K562 (cell line): ENCODE data around the gene ARAP1. TPM values are rescaled to one million over a fixed set of nuclear protein-coding genes. Genes with fewer than 3 reads are reported as not detected.

ENCODE experiments used
- CEBPB ChIP-seq: fragments of 450-650 bp; IDR thresholded peaks from 2 replicates; pipeline ENCODE4 v1.6.1; 2016; ENCODE audit warnings: missing genetic modification characterization, missing compliant biosample characterization
- CREB3L1 ChIP-seq: fragments of 450-650 bp; IDR thresholded peaks from 2 replicates; pipeline ENCODE4 v1.6.1; 2014; ENCODE audit warnings: low read depth, mild to moderate bottlenecking, moderate library complexity, borderline replicate concordance
- DMBX1 ChIP-seq: fragments of 250-450 bp; sonication (Bioruptor Pico); IDR thresholded peaks from 2 replicates; pipeline ENCODE4 v1.8.0; 2022; ENCODE audit warnings: inconsistent platforms, mild to moderate bottlenecking, moderate library complexity, borderline replicate concordance
- KDM5B ChIP-seq: fragments of 200-600 bp; sonication (generic); IDR thresholded peaks from 2 replicates; pipeline ENCODE4 v1.6.1; 2012; ENCODE audit warnings: low read depth, mild to moderate bottlenecking, moderate library complexity, low read length, control low read depth, inconsistent platforms; ENCODE audit not compliant: insufficient replicate concordance
- LARP7 ChIP-seq: fragments of 450-650 bp; IDR thresholded peaks from 2 replicates; pipeline ENCODE4 v1.6.1; 2016
- NCOA1 ChIP-seq: fragments of 450-650 bp; IDR thresholded peaks from 2 replicates; pipeline ENCODE4 v1.6.1; 2016; ENCODE audit warnings: low read depth
- POLR2G ChIP-seq: fragments of 200-400 bp; formaldehyde crosslinking; IDR thresholded peaks from 2 replicates; pipeline ENCODE4 v1.6.1; 2017; ENCODE audit warnings: low read depth, mild to moderate bottlenecking, antibody characterized with exemption, low read length, moderate library complexity
- RBM17 ChIP-seq: fragments of 200-400 bp; formaldehyde crosslinking; IDR thresholded peaks from 2 replicates; pipeline ENCODE4 v1.6.1; 2017; ENCODE audit warnings: low read depth, mild to moderate bottlenecking, low read length, borderline replicate concordance
- SNIP1 ChIP-seq: fragments of 450-650 bp; IDR thresholded peaks from 2 replicates; pipeline ENCODE4 v1.7.1; 2017; ENCODE audit warnings: low read depth, mild to moderate bottlenecking
- SNRNP70 ChIP-seq: fragments of 200-400 bp; formaldehyde crosslinking; optimal IDR thresholded peaks from 2 replicates; pipeline ENCODE3; 2017; ENCODE audit warnings: low read depth, low read length
- SOX6 ChIP-seq: fragments of 450-650 bp; IDR thresholded peaks from 2 replicates; pipeline ENCODE4 v1.6.1; 2014; ENCODE audit warnings: mild to moderate bottlenecking
- TCF15 ChIP-seq: fragments of 250-450 bp; sonication (Bioruptor Pico); IDR thresholded peaks from 2 replicates; pipeline ENCODE4 v1.8.0; 2022; ENCODE audit warnings: moderate library complexity, mild to moderate bottlenecking, inconsistent platforms
- ZBTB43 ChIP-seq: sonication (generic); formaldehyde crosslinking; IDR thresholded peaks from 2 replicates; pipeline ENCODE4 v1.8.0; 2023; ENCODE audit warnings: mild to moderate bottlenecking, missing genetic modification reagents
- ZC3H4 ChIP-seq: sonication (generic); formaldehyde crosslinking; IDR thresholded peaks from 2 replicates; pipeline ENCODE4 v1.9.0; 2021; ENCODE audit warnings: missing genetic modification reagents, borderline replicate concordance
- ZNF3 ChIP-seq: fragments of 250-450 bp; sonication (Bioruptor Pico); IDR thresholded peaks from 2 replicates; pipeline ENCODE4 v1.5.0; 2021; ENCODE audit warnings: mild to moderate bottlenecking, moderate library complexity
- ZNF592 ChIP-seq: fragments of 450-650 bp; IDR thresholded peaks from 2 replicates; pipeline ENCODE4 v1.6.1; 2017; ENCODE audit warnings: antibody characterized with exemption, mild to moderate bottlenecking
- ZNF830 ChIP-seq: fragments of 250-450 bp; sonication (Bioruptor Pico); IDR thresholded peaks from 2 replicates; pipeline ENCODE4 v1.5.0; 2021; ENCODE audit warnings: mild to moderate bottlenecking
- polyA plus RNA-seq, 8 experiments: library from polyadenylated mRNA; depleted of rRNA in 4 of 8; stranded (reverse) in 5 of 8; unstranded in 3 of 8; fragments of >200 nt; fragmentation: Nextera tagmentation in 2 of 8; fragmentation: Illumina TruSeq in 1 of 8; extraction: Ambion mirVana in 2 of 8; extraction: Trizol in 1 of 8; gene quantifications; 2 replicates each; pipeline versions ENCODE4 v1.2.1 to v1.2.3, GENCODE V29; 2011 to 2014; ENCODE audit warnings: inconsistent platforms in 1 of 8, missing spikeins in 1 of 8
- total RNA-seq, 7 experiments: library from RNA; depleted of rRNA in 6 of 7; stranded (reverse); fragments of >200 nt in 6 of 7; fragmentation: Illumina TruSeq in 2 of 7; extraction: Trizol in 2 of 7; gene quantifications; 2 replicates each; pipeline versions ENCODE4 v1.2.1 to v1.2.3, GENCODE V29; 2011 to 2021; ENCODE audit warnings: low replicate concordance in 1 of 7
- TF ChIP-seq, protein P1 (sequence below): sonication (generic); formaldehyde crosslinking; IDR thresholded peaks from 2 replicates; pipeline ENCODE4 v1.8.0; 2023; ENCODE audit warnings: mild to moderate bottlenecking, missing genetic modification reagents

ARAP1 gene
- total and polyA plus RNA-seq, 9 of the 15 experiments (the other 6 are each of a cell fraction or from before 2014, with no cell fraction given) = 0.23 to 67.0 (median 24.6) TPM

DNA sequence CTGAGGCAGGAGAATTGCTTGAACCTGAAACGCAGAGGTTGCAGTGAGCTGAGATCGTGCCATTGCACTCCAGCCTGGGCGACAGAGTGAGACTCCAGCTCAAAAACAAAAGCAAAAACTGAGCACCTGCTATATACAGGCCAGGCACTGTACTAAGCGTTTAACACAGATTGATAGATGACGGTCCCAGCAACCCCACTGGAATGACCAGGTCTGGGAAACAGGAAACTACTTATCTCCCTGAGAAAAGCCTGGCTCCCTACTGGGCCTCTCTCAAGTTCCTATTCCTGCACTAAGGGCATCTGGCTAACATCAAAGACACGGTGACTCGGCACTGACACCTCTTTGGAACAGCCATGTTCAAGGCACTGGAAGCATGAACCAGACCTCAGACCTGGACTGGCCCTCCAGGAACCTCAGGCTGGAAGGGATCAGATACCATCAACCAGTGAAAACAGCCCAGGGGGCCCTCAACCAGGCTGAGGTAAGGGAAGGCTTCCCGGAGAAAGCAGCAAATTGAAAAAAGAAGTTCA, 16.6 kb downstream of the ARAP1 start (continued):
- TF ChIP-seq ZC3H4 = no peak
- TF ChIP-seq RBM17 = no peak
- no peak for TF ChIP-seq LARP7
- TF ChIP-seq SOX6 = no peak; the same call in 1 of the 2 replicates
- TF ChIP-seq ZNF592 = peak; percentile 79
- TF ChIP-seq NCOA1 = no peak
- no peak for TF ChIP-seq SNIP1
- TF ChIP-seq ZNF830 (CRISPR knock-in tag) = no peak
- 0 out of 2 replicates have a peak, but pooled peaks have one; percentile 23 for TF ChIP-seq DMBX1 (CRISPR knock-in tag)
- no peak for TF ChIP-seq TCF15 (CRISPR knock-in tag)
- TF ChIP-seq CEBPB (tag) = no peak
- no peak for TF ChIP-seq KDM5B
- TF ChIP-seq, protein P1, sequence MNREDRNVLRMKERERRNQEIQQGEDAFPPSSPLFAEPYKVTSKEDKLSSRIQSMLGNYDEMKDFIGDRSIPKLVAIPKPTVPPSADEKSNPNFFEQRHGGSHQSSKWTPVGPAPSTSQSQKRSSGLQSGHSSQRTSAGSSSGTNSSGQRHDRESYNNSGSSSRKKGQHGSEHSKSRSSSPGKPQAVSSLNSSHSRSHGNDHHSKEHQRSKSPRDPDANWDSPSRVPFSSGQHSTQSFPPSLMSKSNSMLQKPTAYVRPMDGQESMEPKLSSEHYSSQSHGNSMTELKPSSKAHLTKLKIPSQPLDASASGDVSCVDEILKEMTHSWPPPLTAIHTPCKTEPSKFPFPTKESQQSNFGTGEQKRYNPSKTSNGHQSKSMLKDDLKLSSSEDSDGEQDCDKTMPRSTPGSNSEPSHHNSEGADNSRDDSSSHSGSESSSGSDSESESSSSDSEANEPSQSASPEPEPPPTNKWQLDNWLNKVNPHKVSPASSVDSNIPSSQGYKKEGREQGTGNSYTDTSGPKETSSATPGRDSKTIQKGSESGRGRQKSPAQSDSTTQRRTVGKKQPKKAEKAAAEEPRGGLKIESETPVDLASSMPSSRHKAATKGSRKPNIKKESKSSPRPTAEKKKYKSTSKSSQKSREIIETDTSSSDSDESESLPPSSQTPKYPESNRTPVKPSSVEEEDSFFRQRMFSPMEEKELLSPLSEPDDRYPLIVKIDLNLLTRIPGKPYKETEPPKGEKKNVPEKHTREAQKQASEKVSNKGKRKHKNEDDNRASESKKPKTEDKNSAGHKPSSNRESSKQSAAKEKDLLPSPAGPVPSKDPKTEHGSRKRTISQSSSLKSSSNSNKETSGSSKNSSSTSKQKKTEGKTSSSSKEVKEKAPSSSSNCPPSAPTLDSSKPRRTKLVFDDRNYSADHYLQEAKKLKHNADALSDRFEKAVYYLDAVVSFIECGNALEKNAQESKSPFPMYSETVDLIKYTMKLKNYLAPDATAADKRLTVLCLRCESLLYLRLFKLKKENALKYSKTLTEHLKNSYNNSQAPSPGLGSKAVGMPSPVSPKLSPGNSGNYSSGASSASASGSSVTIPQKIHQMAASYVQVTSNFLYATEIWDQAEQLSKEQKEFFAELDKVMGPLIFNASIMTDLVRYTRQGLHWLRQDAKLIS = no peak
- no peak for TF ChIP-seq CREB3L1
- no peak for TF ChIP-seq ZNF3 (CRISPR knock-in tag)
- TF ChIP-seq POLR2G = no peak
- no peak for TF ChIP-seq ZBTB43
- TF ChIP-seq SNRNP70 = no peak
